NCI-H128 (cell line): ENCODE data around the gene NELFB.
"Not testable (repeated sequence)": the region's sequence is repeated elsewhere in the genome, so short reads cannot be mapped to it uniquely, and the experiment has no call there.

Experiments
- DNase-seq: peaks from one replicate; lab custom pipeline; 2025; ENCODE audit not compliant: unreplicated experiment; lab: John Stamatoyannopoulos, UW

Gene NELFB

DNA sequence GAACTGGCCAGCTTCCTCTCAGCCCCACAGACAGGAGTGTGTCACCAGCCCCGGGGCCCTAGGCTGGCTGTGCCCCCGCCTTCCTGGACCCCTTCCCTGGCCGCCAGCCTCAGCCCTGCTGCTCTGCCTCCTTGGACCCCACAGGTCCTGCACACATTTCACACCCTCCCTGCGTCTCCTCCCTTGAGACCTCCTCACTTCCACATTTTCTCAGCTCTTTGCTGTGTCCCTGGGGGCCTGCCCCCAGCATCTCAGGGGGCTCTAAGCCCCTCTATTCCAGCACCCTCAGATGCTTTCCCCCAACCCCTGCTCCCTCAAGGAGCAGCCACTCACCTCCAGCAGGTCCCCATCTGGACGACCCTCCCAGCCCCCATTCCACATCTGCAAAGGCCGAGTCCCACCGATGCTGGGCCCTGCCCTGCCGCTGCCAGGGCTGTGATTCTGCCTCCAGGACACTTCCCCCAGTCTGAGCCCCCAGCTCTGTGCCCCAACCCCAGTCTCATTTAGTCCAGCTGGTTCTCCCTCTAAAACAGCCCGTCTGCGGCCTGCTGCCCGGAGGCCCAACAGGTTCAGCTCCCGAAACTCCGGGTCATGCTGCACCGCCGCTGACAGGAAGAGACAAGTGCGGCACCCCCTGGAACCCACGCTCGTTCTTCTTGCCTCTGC is 20.2 kb upstream of the NELFB start:
- no peak for DNase-seq

- DNase-seq, result no peak
These were observed 19.5 kb upstream of the NELFB start for GRCh38 chr9:137235424-137236237.

- peak; percentile 81 for DNase-seq
These were observed 18.7 kb upstream of the NELFB start for GRCh38 chr9:137236238-137236935.

DNA sequence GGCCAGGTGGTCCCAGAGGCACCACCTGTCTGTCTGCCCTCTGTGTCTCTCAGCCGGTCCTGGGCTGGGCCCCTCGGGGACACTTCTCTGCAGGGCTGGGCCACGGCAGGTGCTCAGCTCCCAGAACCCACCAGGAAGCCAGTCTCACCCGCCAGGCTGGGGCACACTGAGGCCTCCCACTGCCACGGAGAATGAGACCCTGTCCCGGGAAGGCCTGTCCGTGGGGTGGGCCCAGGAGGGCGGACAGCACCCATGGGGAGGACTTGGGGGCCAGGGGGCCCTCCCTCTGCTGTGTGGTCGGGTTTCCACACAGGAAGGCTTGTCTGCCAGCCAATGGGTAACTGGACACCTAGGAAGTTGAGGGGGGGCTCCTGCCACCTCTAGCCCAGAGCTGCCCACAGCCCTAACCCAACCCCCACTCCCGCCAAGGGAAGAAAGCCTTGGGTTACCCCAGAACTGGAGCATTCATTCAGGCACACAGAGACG is 18.1 kb upstream of the NELFB start:
- DNase-seq, result peak; percentile 31

GRCh38 chr9:137237759-137238726 is 17.1 kb upstream of the NELFB start:
- DNase-seq, result no peak

- not testable (repeated sequence) for DNase-seq
These were observed 15.5 kb upstream of the NELFB start for GRCh38 chr9:137239541-137240200.

- peak; percentile 49 for DNase-seq
These were observed 14.7 kb upstream of the NELFB start for GRCh38 chr9:137240318-137240840.

GRCh38 chr9:137240841-137241489 is 14.2 kb upstream of the NELFB start, which contains the start of gene TUBB4B:
Gene TUBB4B, plus strand, starts transcription at chr9:137241287. Its CDS starts 74 bp downstream, at chr9:137241361.
- peak; percentile 99 for DNase-seq

- no peak for DNase-seq
These were observed 13.4 kb upstream of the NELFB start for GRCh38 chr9:137241490-137242268.

DNA sequence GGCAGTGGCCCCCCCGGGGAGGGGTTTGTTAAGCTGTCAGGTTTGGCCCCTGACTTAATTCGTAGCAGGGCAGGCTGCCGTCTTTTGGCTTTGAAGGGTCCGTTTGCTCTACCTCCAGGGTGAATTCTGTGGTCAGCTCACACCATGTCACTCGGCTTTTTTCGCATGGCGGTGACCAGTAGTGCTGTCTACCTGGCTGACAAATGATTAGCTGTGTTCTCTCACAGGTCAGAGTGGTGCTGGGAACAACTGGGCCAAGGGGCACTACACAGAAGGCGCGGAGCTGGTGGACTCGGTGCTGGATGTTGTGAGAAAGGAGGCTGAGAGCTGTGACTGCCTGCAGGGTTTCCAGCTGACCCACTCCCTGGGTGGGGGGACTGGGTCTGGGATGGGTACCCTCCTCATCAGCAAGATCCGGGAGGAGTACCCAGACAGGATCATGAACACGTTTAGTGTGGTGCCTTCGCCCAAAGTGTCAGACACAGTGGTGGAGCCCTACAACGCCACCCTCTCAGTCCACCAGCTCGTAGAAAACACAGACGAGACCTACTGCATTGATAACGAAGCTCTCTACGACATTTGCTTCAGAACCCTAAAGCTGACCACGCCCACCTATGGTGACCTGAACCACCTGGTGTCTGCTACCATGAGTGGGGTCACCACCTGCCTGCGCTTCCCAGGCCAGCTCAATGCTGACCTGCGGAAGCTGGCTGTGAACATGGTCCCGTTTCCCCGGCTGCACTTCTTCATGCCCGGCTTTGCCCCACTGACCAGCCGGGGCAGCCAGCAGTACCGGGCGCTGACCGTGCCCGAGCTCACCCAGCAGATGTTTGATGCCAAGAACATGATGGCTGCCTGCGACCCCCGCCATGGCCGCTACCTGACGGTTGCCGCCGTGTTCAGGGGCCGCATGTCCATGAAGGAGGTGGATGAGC is 12.6 kb upstream of the NELFB start:
- DNase-seq, result no peak

DNA sequence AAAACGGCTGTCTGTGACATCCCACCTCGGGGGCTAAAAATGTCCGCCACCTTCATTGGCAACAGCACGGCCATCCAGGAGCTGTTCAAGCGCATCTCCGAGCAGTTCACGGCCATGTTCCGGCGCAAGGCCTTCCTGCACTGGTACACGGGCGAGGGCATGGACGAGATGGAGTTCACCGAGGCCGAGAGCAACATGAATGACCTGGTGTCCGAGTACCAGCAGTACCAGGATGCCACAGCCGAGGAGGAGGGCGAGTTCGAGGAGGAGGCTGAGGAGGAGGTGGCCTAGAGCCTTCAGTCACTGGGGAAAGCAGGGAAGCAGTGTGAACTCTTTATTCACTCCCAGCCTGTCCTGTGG is 11.9 kb upstream of the NELFB start:
- DNase-seq, result not testable (repeated sequence)

DNA sequence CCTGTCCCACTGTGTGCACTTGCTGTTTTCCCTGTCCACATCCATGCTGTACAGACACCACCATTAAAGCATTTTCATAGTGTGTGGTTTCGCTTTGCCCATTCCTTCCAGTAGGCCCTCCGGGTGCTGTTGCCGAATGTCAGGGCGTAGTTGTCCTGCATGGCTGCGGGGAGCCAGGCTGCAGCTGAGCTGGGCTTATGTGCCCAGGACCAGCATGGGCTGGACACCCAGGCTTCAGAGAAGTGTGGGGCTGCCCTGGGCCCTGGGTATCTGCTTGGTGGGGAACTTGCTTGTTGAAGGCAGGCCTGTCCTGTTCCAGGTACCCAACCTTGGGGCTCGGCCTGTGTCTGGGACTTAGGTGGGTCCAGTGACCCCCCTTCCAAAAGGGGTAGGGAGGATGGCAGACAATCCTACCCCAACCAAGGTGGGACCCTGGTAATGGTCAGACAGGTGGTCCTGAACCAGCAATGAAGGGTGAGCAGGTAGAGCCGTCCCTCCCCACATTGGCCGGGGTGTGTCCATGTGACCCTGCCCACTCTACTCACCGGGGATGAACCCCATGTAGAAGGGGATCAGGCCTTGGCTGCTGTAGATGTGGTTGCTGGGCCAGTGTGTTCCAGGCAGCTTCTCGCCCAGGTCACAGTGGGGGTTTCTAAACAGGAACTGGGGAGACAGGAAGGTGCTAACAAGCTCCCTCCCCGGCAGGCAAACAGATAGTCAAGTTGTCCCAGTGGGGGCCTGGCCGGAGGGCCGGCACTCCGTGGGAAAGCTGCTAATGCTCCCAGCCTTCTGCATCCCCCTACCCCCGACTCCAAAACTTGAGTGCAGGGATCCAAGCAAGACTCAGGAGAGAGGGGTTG is 11.3 kb upstream of the NELFB start:
- no peak for DNase-seq

DNA sequence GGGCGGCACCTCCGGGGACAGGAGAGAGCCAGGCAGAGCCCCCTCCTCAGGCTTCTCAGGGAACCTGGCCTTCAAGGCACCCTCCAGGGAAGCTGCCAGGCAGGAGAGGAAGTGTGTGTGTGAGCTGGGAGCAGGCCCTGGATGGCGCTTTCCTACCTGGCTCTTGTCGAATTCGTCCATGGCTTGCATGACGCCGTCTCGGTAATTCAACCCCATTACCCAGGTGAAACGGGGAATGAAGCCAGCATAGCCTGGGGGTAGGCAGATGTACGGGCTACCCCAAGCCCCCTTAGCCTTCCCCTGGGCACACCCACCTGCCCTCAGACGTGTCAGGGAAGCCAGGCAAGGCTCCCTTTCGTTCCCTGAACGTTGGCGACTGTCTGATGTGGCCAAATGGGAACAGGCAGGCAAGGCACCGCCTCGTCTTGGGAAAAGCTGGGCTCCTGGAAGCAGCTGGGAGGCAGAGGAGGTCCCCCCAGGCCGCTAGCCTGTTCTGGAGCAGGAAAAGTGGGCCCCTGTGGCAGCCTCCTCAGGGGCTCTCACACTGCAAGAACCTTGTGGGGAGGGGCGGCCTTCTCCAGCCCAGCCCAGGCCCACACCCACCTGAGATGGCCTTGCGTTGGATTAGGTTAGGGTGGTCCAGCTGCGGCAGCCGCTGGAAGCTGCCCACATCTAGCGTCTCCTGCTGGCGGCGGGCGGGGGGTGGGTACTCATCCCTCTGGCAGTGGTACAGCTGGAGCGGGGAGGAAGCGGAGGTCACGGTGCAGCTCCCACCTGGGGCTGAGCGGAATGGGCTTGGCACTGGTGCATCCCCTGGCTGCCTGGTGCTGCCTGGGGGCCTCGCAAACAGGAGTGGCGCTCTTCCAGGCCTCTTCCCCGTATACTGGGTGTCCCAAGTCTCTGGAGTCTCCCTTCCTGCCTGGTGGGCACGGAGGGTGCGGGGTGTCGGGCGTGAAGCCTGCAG is 10.4 kb upstream of the NELFB start:
- DNase-seq, result peak; percentile 34

DNA sequence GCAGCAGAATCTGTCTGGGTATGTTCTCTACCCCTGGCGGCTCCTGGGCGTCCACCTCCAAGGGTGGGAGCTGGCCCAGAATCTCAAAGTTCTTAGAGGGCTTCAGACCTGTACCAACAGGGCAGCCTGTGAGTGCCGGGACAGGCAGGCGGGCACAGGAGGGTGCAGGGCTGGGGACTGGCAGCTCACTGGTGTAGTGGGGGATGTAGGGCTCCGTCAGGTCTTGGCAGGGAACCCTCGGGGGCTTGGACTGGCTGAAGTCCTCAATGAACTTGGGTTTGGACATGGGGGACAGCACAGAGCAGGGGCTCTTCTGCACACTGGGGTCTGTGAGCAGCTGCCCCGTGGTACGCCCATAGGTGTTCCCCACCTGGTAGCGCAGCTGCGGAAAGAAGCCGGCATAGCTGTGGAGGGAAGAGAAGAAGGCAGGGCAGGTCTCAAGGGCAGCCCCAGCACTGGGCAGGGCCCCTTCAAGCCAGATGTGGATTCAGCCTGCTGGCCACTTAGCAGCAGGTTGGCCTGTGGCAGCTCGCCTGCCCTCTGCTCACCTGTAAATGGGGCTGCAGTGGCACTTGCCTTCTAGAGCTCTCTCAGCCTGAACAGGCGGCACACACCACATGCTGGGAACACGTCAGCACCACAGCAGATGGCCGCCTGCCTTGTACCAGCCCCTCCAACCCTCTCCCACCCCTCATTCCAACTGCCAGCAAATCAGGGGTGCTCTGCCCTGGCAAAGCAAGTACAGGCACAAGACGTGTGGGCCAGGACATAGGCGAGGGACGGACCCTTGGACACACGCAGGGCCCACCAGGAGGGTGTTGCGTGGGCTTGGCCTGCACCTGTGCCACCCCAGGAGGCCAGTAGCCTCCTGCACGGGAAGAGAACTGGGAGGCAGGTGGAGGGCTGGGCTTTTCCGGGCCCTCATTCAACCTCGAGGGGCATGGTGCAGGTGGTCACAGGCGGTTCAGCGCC is 9.4 kb upstream of the NELFB start:
- no peak for DNase-seq
